ENCODE data around the gene CCDC177.

CCDC177 gene

DNA sequence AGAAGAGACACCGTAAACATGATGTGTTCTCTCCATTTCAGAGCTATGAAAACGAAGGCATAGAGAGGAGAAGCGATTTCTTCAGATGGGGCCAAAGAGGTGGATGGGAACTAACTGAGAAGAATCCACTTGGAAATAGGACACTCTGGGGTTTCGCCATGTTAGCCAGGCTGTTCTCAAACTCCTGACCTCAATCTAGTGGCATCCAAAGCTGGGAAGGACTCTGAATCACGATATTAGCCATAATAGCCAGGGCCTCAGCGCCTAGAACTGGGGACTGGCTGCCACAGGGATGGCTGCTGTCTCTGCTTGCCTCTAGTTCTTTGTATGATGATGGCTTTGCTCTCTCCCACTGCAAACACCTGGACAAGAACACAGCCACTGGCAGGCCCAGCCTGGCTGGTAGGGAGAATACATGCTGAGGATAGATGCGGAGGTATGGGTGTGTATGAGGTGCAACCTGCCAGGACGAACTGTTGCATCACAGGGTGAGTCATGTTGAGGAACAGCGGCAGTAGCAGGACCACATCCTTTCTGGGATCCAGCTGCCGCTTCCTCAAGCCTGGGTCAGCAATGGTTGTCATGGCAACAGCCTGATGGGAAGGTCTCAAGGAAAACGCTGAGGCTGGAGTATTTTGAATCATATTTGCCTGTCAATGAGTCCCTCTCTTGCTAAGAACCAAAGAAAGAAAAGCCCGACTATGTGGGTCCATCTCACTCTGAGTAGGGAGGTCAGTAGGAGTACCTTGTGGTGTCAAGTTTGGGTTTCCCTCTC is 31.1 kb downstream of the CCDC177 start:
- DNase-seq, result peak; percentile 23
- no peaks in the 10 kb centered on the region for H4K20me1 ChIP-seq (ENCODE audit: insufficient read depth, low read length)
- no peaks in the 10 kb centered on the region for H3K36me3 ChIP-seq (ENCODE audit: insufficient read depth, low read length)
- H3K79me2 ChIP-seq (ENCODE audit: insufficient read depth, low read length), result no peaks in the 10 kb centered on the region
- no peaks in the 10 kb centered on the region for H3K9me3 ChIP-seq (ENCODE audit: insufficient read depth, low read length, severe bottlenecking)
- no peak overlapping the region for H3K27ac ChIP-seq (ENCODE audit: low read length)
- H2AFZ ChIP-seq (ENCODE audit: low read depth, low read length), result no peak overlapping the region
- H3K4me2 ChIP-seq (ENCODE audit: insufficient read depth, low read length), result no peak overlapping the region
- no peak for TF ChIP-seq EZH2 (IDR thresholded peaks at IDR 0.05; ENCODE audit: borderline replicate concordance, low read depth, low read length, severe bottlenecking)
- TF ChIP-seq, protein P1, sequence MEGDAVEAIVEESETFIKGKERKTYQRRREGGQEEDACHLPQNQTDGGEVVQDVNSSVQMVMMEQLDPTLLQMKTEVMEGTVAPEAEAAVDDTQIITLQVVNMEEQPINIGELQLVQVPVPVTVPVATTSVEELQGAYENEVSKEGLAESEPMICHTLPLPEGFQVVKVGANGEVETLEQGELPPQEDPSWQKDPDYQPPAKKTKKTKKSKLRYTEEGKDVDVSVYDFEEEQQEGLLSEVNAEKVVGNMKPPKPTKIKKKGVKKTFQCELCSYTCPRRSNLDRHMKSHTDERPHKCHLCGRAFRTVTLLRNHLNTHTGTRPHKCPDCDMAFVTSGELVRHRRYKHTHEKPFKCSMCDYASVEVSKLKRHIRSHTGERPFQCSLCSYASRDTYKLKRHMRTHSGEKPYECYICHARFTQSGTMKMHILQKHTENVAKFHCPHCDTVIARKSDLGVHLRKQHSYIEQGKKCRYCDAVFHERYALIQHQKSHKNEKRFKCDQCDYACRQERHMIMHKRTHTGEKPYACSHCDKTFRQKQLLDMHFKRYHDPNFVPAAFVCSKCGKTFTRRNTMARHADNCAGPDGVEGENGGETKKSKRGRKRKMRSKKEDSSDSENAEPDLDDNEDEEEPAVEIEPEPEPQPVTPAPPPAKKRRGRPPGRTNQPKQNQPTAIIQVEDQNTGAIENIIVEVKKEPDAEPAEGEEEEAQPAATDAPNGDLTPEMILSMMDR (IDR thresholded peaks at IDR 0.05; ENCODE audit: borderline replicate concordance, extremely low read depth, low read length, poor library complexity, severe bottlenecking), result no peak
- H3K27me3 ChIP-seq (ENCODE audit: insufficient read depth, low read length, poor library complexity), result peaks cover 26% of the 10 kb centered on the region
- no peak overlapping the region for H3K4me3 ChIP-seq (ENCODE audit: low read depth in 1 of 2, low read length in 2 of 2)
- no peak overlapping the region for H3K9ac ChIP-seq (ENCODE audit: low read depth, low read length)
- H3K4me1 ChIP-seq (ENCODE audit: insufficient read depth, low read length), result no peaks in the 10 kb centered on the region
- ATAC-seq (ENCODE audit: insufficient read depth, low read depth), result peak; percentile 52; the same call in 1 of the 3 replicates

- no peak for TF ChIP-seq EZH2 (IDR thresholded peaks at IDR 0.05; ENCODE audit: borderline replicate concordance, low read depth, low read length, severe bottlenecking)
- TF ChIP-seq, protein P1 (IDR thresholded peaks at IDR 0.05; ENCODE audit: borderline replicate concordance, extremely low read depth, low read length, poor library complexity, severe bottlenecking), result no peak
- no peak overlapping the region for H3K4me3 ChIP-seq (ENCODE audit: low read depth in 1 of 2, low read length in 2 of 2)
- H3K27me3 ChIP-seq (ENCODE audit: insufficient read depth, low read length, poor library complexity), result peaks cover 30% of the 10 kb centered on the region
- no peaks in the 10 kb centered on the region for H3K9me3 ChIP-seq (ENCODE audit: insufficient read depth, low read length, severe bottlenecking)
- DNase-seq (no peak), ATAC-seq (ENCODE audit: insufficient read depth, low read depth) (no peak)
- H3K4me1 ChIP-seq (ENCODE audit: insufficient read depth, low read length), result no peaks in the 10 kb centered on the region
- no peak overlapping the region for H3K4me2 ChIP-seq (ENCODE audit: insufficient read depth, low read length)
- H3K36me3 ChIP-seq (ENCODE audit: insufficient read depth, low read length), result no peaks in the 10 kb centered on the region
- H3K27ac ChIP-seq (ENCODE audit: low read length), result no peak overlapping the region
- H2AFZ ChIP-seq (ENCODE audit: low read depth, low read length), result no peak overlapping the region
- H4K20me1 ChIP-seq (ENCODE audit: insufficient read depth, low read length), result no peaks in the 10 kb centered on the region
- H3K9ac ChIP-seq (ENCODE audit: low read depth, low read length), result no peak overlapping the region
- H3K79me2 ChIP-seq (ENCODE audit: insufficient read depth, low read length), result no peaks in the 10 kb centered on the region
These were observed 32.4 kb downstream of the CCDC177 start for GRCh38 chr14:69542311-69542710.

- Histone ChIP-seq H3K27me3 (ENCODE audit: insufficient read depth, low read length, poor library complexity) (peaks cover 30% of the 10 kb centered on the region), H3K36me3 (ENCODE audit: insufficient read depth, low read length) (no peaks in the 10 kb centered on the region), H2AFZ (ENCODE audit: low read depth, low read length) (no peak overlapping the region), H4K20me1 (ENCODE audit: insufficient read depth, low read length) (no peaks in the 10 kb centered on the region), H3K9me3 (ENCODE audit: insufficient read depth, low read length, severe bottlenecking) (no peaks in the 10 kb centered on the region), H3K4me2 (ENCODE audit: insufficient read depth, low read length) (no peak overlapping the region), H3K4me1 (ENCODE audit: insufficient read depth, low read length) (no peaks in the 10 kb centered on the region), H3K79me2 (ENCODE audit: insufficient read depth, low read length) (no peaks in the 10 kb centered on the region), H3K4me3 (ENCODE audit: low read depth in 1 of 2, low read length in 2 of 2) (no peak overlapping the region), H3K9ac (ENCODE audit: low read depth, low read length) (no peak overlapping the region), H3K27ac (ENCODE audit: low read length) (no peak overlapping the region)
- no peak for TF ChIP-seq EZH2 (IDR thresholded peaks at IDR 0.05; ENCODE audit: borderline replicate concordance, low read depth, low read length, severe bottlenecking)
- TF ChIP-seq, protein P1 (IDR thresholded peaks at IDR 0.05; ENCODE audit: borderline replicate concordance, extremely low read depth, low read length, poor library complexity, severe bottlenecking), result no peak
- no peak for ATAC-seq (ENCODE audit: insufficient read depth, low read depth)
- DNase-seq, result no peak
These were observed 33.9 kb downstream of the CCDC177 start for GRCh38 chr14:69540654-69541335.
